ENCODE data around the gene TMEM171. TPM values are rescaled to one million over a fixed set of nuclear protein-coding genes. Genes with fewer than 3 reads are reported as not detected.

Gene TMEM171
- total and polyA plus RNA-seq, 2 of the 8 experiments (the other 6 are each of a cell fraction or from before 2014, with no cell fraction given), result 1.0 to 2.2 TPM

GRCh38 chr5:73094415-73094814 is 26.0 kb upstream of the TMEM171 start (continued):
- no peak for TF ChIP-seq PHF8 (conservative IDR thresholded peaks at IDR 0.05; ENCODE audit: low read depth, low read length)
- TF ChIP-seq SP4 (IDR thresholded peaks at IDR 0.05; ENCODE audit: low read length), result no peak
- TF ChIP-seq EZH2 (IDR thresholded peaks at IDR 0.05; ENCODE audit: low read depth, low read length, severe bottlenecking), result no peak
- TF ChIP-seq RXRA (IDR thresholded peaks at IDR 0.05; ENCODE audit: insufficient read depth, low read depth, low read length), result no peak
- no peak for TF ChIP-seq RAD21 (IDR thresholded peaks at IDR 0.05 in 1 of 2, conservative IDR thresholded peaks at IDR 0.05 in 1 of 2; ENCODE audit: low read depth in 2 of 2, low read length in 2 of 2)
